Measurements from ENCODE around the gene EXO1.

EXO1 gene

DNA sequence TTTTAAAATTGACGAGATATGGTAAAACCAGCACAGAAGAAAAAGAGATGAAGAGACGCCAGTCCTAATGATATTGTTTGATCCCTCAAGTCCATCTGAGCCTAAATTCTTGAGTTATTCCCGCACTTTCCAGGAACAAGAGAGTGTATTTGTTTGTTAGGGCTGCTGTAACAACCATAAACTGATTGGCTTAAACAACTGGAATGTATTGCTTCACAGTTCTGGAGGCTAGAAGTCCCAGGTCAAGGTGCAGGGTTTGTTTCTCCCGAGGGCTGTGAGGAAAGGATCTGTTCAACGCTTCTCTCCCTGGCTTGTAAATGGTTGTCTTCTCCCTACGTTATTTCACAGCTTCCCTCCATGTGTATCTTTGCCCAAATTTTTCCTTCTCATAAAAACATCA is 7.8 kb upstream of the EXO1 start:
- DNase-seq (ENCODE audit: low read depth) = no peak
- no peak overlapping the region for H3K4me3 ChIP-seq (ENCODE audit: control insufficient read depth, low read depth, low read length)
- TF ChIP-seq, protein P1, sequence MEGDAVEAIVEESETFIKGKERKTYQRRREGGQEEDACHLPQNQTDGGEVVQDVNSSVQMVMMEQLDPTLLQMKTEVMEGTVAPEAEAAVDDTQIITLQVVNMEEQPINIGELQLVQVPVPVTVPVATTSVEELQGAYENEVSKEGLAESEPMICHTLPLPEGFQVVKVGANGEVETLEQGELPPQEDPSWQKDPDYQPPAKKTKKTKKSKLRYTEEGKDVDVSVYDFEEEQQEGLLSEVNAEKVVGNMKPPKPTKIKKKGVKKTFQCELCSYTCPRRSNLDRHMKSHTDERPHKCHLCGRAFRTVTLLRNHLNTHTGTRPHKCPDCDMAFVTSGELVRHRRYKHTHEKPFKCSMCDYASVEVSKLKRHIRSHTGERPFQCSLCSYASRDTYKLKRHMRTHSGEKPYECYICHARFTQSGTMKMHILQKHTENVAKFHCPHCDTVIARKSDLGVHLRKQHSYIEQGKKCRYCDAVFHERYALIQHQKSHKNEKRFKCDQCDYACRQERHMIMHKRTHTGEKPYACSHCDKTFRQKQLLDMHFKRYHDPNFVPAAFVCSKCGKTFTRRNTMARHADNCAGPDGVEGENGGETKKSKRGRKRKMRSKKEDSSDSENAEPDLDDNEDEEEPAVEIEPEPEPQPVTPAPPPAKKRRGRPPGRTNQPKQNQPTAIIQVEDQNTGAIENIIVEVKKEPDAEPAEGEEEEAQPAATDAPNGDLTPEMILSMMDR (IDR thresholded peaks at IDR 0.05; ENCODE audit: control insufficient read depth, insufficient read depth, low read depth, low read length, missing control alignments) = no peak

DNA sequence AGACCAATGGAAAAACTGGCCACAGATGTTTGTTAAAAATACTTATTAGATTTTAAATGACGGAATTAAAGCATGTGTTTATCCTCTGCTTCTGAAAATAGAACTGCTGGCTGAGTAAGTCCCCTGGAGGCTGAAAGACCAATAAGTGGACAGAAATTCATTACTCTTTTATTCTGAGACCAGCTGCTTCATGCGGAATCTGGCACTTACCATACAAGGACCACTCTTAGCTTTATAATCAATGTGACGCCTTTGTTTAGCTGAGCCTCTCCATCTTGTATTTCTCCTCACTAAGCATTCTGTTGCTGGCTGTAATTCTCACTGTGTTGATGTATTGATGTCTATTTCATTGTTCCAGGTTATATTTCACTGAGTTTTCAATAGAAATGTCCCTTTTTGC is 6.3 kb upstream of the EXO1 start:
- H3K4me3 ChIP-seq (ENCODE audit: control insufficient read depth, low read depth, low read length) = no peak overlapping the region
- TF ChIP-seq, protein P1 (IDR thresholded peaks at IDR 0.05; ENCODE audit: control insufficient read depth, insufficient read depth, low read depth, low read length, missing control alignments) = no peak
- DNase-seq (ENCODE audit: low read depth) = no peak

DNA sequence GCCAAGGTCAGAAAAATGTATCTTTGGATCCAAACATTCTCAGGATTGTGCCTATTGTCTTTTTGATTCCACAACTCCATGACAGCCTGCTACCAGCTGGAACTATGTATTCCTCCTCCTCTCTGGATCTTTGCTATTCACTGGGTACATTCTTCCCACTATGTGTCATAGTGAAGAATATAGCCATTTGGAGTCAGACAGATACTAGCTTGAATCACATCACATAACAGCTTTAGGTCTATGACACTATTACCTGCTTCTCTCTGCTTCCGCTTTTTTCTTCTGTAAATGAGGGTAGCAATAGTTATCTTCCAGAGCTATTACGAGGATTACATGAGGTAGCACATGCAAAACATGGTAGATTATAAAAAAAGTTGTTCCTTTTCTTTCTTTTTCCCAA is 5.4 kb upstream of the EXO1 start:
- no peak overlapping the region for H3K4me3 ChIP-seq (ENCODE audit: control insufficient read depth, low read depth, low read length)
- no peak for DNase-seq (ENCODE audit: low read depth)
- TF ChIP-seq, protein P1 (IDR thresholded peaks at IDR 0.05; ENCODE audit: control insufficient read depth, insufficient read depth, low read depth, low read length, missing control alignments) = no peak

DNA sequence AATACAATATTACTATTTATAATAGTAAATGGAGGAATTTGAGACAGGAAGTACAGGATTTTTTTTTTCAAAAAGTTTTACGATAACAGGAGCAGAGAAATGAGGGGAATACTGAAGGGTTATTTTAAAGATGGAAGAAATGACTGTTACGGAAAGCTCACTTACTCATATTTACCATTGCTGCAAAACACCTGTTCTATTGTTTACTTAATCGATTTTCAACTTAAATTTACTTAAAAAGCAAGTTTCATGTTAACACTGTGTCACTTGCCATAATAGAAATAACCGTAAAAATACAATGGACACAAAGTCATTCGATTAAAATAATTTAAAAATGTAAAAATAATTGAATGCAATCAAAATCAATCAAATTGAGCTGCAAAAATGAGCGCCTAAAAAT is 3.4 kb upstream of the EXO1 start:
- no peak for DNase-seq (ENCODE audit: low read depth)
- TF ChIP-seq, protein P1 (IDR thresholded peaks at IDR 0.05; ENCODE audit: control insufficient read depth, insufficient read depth, low read depth, low read length, missing control alignments) = no peak

DNA sequence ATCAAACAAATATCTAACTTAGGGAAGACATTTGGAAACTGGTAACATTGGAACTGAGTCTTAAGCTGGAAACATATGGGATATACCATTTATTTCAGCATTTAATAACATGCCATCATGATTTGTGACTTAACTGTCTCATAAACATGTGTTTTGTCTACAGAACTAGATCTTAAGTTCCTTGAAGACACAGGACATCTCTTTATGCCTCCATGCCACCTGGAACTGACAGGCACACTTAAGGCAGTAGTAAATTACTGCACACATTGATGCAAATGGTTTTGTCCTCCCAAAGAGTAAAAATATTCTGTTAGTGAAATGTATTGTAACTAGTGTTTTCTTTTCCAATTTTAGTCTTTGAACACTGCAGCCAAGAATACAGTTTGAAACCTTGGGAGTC is 1.6 kb upstream of the EXO1 start:
- TF ChIP-seq, protein P1 (IDR thresholded peaks at IDR 0.05; ENCODE audit: control insufficient read depth, insufficient read depth, low read depth, low read length, missing control alignments) = no peak
- DNase-seq (ENCODE audit: low read depth) = no peak
- no peak overlapping the region for H3K4me3 ChIP-seq (ENCODE audit: control insufficient read depth, low read depth, low read length)

More for the DNA sequence above, 3.4 kb upstream of the EXO1 start:
- H3K4me3 ChIP-seq (ENCODE audit: control insufficient read depth, low read depth, low read length) = no peak overlapping the region

DNA sequence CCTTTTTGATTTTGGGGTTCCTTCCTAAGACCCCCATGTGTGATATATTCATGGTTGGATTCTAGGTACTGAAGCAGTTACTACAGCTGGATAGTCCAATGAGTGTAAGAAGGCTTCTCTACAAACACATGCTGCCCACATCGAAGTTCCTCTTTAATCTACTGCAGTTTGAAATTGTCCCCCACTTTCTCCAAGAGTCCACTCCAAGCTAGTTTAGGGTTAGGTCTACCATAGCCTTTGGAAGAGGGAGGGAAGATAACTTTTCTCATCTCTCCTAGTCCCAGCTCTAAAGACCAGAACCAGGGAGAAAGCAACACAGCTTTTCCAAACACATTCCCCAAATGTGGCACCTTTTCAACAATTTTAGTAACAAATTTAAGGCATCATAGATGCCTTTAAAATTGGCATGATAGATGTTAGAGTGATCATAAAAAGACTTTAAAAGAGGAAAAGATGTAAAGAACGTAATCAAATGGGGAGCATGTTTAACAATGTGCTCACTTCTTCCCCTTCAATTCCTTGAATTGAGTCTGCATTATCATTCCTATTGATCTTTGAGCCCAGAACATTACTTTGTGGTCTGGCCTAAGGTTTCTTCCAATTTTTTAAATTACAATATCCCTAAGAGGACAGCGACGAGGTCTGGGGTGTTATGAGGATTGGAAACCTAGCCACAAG is 1.0 kb upstream of the EXO1 start:
- DNase-seq (ENCODE audit: low read depth) = no peak
- TF ChIP-seq, protein P1 (IDR thresholded peaks at IDR 0.05; ENCODE audit: control insufficient read depth, insufficient read depth, low read depth, low read length, missing control alignments) = no peak
- no peak overlapping the region for H3K4me3 ChIP-seq (ENCODE audit: control insufficient read depth, low read depth, low read length)

DNA sequence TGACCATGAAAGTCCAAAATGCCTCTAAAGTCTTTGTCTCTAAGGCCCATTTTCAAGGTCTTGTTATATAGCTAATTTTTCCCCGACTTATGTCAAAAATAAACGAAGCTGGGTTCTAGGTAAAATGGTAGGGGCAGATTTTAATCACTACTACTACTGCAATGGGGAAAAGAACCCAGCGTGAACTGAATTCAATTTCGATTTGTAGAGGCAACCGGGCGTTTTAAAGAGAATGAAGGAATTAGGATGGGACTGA is 536 bp upstream of the EXO1 start:
- TF ChIP-seq, protein P1 (IDR thresholded peaks at IDR 0.05; ENCODE audit: control insufficient read depth, insufficient read depth, low read depth, low read length, missing control alignments) = no peak
- DNase-seq (ENCODE audit: low read depth) = no peak
- H3K4me3 ChIP-seq (ENCODE audit: control insufficient read depth, low read depth, low read length) = peak overlapping the region; percentile 70
